HepG2 (cell line): ENCODE measurements around the gene GNA12. TPM values are rescaled to one million over a fixed set of nuclear protein-coding genes. Genes with fewer than 3 reads are reported as not detected.

Experiments used
- ELF4 ChIP-seq: sonication (generic); formaldehyde crosslinking; IDR thresholded peaks from 2 replicates; pipeline ENCODE4 v1.5.0; 2020; ENCODE audit warnings: missing genetic modification reagents, mild to moderate bottlenecking, moderate library complexity, borderline replicate concordance
- MIER2 ChIP-seq: IDR thresholded peaks from 2 replicates; pipeline ENCODE4 v1.6.1; 2016; ENCODE audit warnings: missing biosample characterization, missing genetic modification reagents
- POLR2G ChIP-seq: fragments of 200-400 bp; formaldehyde crosslinking; IDR thresholded peaks from 2 replicates; pipeline ENCODE4 v1.6.1; 2018; ENCODE audit warnings: mild to moderate bottlenecking, low read depth, low read length, moderate library complexity
- SMYD3 ChIP-seq: sonication (generic); formaldehyde crosslinking; IDR thresholded peaks from 2 replicates; pipeline ENCODE4 v1.8.1; 2023; ENCODE audit warnings: mild to moderate bottlenecking, missing genetic modification reagents
- ZBTB21 ChIP-seq: sonication (generic); formaldehyde crosslinking; IDR thresholded peaks from 2 replicates; pipeline ENCODE4 v1.4.0; 2020; ENCODE audit warnings: missing genetic modification reagents
- ZFAT ChIP-seq: sonication (generic); formaldehyde crosslinking; conservative IDR thresholded peaks from 2 replicates; pipeline ENCODE4 v1.8.1; 2023; ENCODE audit warnings: missing genetic modification reagents, inconsistent platforms
- ZFP1 ChIP-seq: IDR thresholded peaks from 2 replicates; pipeline ENCODE4 v1.6.1; 2016
- ZFP36L2 ChIP-seq: sonication (generic); formaldehyde crosslinking; IDR thresholded peaks from 2 replicates; pipeline ENCODE4 v1.4.0; 2020; ENCODE audit warnings: missing genetic modification reagents
- ZFY ChIP-seq: sonication (generic); formaldehyde crosslinking; IDR thresholded peaks from 2 replicates; pipeline ENCODE4 v1.4.0; 2020; ENCODE audit warnings: missing genetic modification reagents
- ZMYM3 ChIP-seq: sonication (generic); formaldehyde crosslinking; IDR thresholded peaks from 2 replicates; pipeline ENCODE4 v1.5.1; 2020; ENCODE audit warnings: mild to moderate bottlenecking, missing genetic modification reagents
- ZNF207 ChIP-seq: fragments of 450-650 bp; IDR thresholded peaks from 2 replicates; pipeline ENCODE4 v1.6.1; 2016; ENCODE audit warnings: antibody characterized with exemption, borderline replicate concordance
- ZNF709 ChIP-seq: sonication (generic); formaldehyde crosslinking; IDR thresholded peaks from 2 replicates; pipeline ENCODE4 v1.5.0; 2020; ENCODE audit warnings: mild to moderate bottlenecking, missing genetic modification reagents
- ZNF777 ChIP-seq: sonication (generic); formaldehyde crosslinking; IDR thresholded peaks from 2 replicates; pipeline ENCODE4 v1.4.0; 2020; ENCODE audit warnings: missing genetic modification reagents
- polyA plus RNA-seq, 8 experiments: library from polyadenylated mRNA; depleted of rRNA in 3 of 8; stranded (reverse) in 7 of 8; unstranded in 1 of 8; fragments of >200 nt; fragmentation: Illumina TruSeq in 4 of 8; extraction: Trizol in 4 of 8; gene quantifications; 2 replicates each; pipeline versions ENCODE4 v1.2.1 to v1.2.3, GENCODE V29; 2011 to 2016; ENCODE audit warnings: low read depth in 4 of 8, missing spikeins in 1 of 8, mixed read lengths in 1 of 8; ENCODE audit not compliant: insufficient read depth in 1 of 8
- total RNA-seq, 5 experiments: library from RNA; depleted of rRNA; stranded (reverse); fragments of >200 nt; fragmentation: Illumina TruSeq; extraction: Trizol; gene quantifications; 2 replicates each; pipeline ENCODE4 v1.2.3, GENCODE V29; 2016; ENCODE audit warnings: low read depth in 1 of 5
- TF ChIP-seq, protein P1 (sequence below): sonication (generic); formaldehyde crosslinking; IDR thresholded peaks from 2 replicates; pipeline ENCODE4 v1.4.0; 2020; ENCODE audit warnings: mild to moderate bottlenecking, missing genetic modification reagents
- TF ChIP-seq, protein P2 (sequence below): sonication (generic); formaldehyde crosslinking; conservative IDR thresholded peaks from 2 replicates; pipeline ENCODE4 v1.4.0; 2020; ENCODE audit warnings: missing genetic modification reagents
- TF ChIP-seq, protein P3 (sequence below): sonication (generic); formaldehyde crosslinking; IDR thresholded peaks from 2 replicates; pipeline ENCODE4 v1.4.0; 2020; ENCODE audit warnings: mild to moderate bottlenecking, missing genetic modification reagents
- TF ChIP-seq, protein P4 (sequence below): IDR thresholded peaks from 2 replicates; pipeline ENCODE4 v1.4.0; 2020; ENCODE audit warnings: mild to moderate bottlenecking, missing genetic modification reagents
- TF ChIP-seq, protein P5 (sequence below): IDR thresholded peaks from 2 replicates; pipeline ENCODE4 v1.6.1; 2016
- TF ChIP-seq, protein P6 (sequence below): sonication (generic); formaldehyde crosslinking; IDR thresholded peaks from 2 replicates; pipeline ENCODE4 v1.4.0; 2020; ENCODE audit warnings: missing genetic modification reagents, low read depth, mild to moderate bottlenecking, borderline replicate concordance

The GNA12 gene
- total and polyA plus RNA-seq, 2 of the 13 experiments (the other 11 are each of a cell fraction or from before 2014, with no cell fraction given), result 16.2 to 50.9 TPM

DNA sequence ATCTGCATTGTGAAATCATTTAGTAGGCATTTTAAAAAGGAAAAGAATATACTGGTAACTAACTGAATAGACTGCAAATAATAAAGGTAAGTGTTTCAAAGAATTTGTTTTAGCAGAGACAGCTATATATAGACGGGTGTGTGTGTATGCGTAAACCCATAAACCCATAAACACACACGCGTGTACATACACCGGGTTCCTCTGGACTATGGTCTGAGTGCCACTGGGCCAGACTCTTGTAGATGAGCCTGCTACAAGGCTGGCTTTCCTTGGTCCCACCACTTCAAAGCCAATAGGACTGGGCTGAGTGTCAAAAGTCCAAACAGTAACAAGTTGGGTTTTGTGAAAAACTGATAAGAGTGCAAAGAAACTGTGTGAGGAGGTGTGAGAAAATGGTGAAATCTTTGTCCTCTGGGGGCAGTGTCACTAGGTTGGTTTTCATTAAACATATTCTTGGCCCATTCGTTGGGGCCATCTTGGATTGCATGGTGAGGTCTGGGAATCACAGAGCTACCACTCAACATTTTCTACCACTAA is 39.8 kb downstream of the GNA12 start (continued):
- TF ChIP-seq ZFAT (CRISPR knock-in tag) (no peak), SMYD3 (CRISPR knock-in tag) (0 out of 2 replicates have a peak, but pooled peaks have one; percentile 41), POLR2G (peak; percentile 45), ELF4 (CRISPR knock-in tag) (0 out of 2 replicates have a peak, but pooled peaks have one; percentile 17), ZNF207 (no peak), ZFP36L2 (CRISPR knock-in tag) (no peak), ZMYM3 (CRISPR knock-in tag) (peak; percentile 60; the same call in 1 of the 2 replicates), ZFY (CRISPR knock-in tag) (peak; percentile 34; the same call in 1 of the 2 replicates), ZBTB21 (CRISPR knock-in tag) (no peak), ZFP1 (CRISPR knock-in tag) (no peak), MIER2 (CRISPR knock-in tag) (peak; percentile 65; the same call in 1 of the 2 replicates), ZNF709 (0 out of 2 replicates have a peak, but pooled peaks have one; percentile 33), ZNF777 (no peak)
- TF ChIP-seq, protein P1, sequence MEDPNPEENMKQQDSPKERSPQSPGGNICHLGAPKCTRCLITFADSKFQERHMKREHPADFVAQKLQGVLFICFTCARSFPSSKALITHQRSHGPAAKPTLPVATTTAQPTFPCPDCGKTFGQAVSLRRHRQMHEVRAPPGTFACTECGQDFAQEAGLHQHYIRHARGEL (CRISPR knock-in tag), result no peak
- TF ChIP-seq, protein P2, sequence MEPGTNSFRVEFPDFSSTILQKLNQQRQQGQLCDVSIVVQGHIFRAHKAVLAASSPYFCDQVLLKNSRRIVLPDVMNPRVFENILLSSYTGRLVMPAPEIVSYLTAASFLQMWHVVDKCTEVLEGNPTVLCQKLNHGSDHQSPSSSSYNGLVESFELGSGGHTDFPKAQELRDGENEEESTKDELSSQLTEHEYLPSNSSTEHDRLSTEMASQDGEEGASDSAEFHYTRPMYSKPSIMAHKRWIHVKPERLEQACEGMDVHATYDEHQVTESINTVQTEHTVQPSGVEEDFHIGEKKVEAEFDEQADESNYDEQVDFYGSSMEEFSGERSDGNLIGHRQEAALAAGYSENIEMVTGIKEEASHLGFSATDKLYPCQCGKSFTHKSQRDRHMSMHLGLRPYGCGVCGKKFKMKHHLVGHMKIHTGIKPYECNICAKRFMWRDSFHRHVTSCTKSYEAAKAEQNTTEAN (CRISPR knock-in tag), result peak; percentile 99
- TF ChIP-seq, protein P3, sequence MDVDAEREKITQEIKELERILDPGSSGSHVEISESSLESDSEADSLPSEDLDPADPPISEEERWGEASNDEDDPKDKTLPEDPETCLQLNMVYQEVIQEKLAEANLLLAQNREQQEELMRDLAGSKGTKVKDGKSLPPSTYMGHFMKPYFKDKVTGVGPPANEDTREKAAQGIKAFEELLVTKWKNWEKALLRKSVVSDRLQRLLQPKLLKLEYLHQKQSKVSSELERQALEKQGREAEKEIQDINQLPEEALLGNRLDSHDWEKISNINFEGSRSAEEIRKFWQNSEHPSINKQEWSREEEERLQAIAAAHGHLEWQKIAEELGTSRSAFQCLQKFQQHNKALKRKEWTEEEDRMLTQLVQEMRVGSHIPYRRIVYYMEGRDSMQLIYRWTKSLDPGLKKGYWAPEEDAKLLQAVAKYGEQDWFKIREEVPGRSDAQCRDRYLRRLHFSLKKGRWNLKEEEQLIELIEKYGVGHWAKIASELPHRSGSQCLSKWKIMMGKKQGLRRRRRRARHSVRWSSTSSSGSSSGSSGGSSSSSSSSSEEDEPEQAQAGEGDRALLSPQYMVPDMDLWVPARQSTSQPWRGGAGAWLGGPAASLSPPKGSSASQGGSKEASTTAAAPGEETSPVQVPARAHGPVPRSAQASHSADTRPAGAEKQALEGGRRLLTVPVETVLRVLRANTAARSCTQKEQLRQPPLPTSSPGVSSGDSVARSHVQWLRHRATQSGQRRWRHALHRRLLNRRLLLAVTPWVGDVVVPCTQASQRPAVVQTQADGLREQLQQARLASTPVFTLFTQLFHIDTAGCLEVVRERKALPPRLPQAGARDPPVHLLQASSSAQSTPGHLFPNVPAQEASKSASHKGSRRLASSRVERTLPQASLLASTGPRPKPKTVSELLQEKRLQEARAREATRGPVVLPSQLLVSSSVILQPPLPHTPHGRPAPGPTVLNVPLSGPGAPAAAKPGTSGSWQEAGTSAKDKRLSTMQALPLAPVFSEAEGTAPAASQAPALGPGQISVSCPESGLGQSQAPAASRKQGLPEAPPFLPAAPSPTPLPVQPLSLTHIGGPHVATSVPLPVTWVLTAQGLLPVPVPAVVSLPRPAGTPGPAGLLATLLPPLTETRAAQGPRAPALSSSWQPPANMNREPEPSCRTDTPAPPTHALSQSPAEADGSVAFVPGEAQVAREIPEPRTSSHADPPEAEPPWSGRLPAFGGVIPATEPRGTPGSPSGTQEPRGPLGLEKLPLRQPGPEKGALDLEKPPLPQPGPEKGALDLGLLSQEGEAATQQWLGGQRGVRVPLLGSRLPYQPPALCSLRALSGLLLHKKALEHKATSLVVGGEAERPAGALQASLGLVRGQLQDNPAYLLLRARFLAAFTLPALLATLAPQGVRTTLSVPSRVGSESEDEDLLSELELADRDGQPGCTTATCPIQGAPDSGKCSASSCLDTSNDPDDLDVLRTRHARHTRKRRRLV (CRISPR knock-in tag), result no peak
- TF ChIP-seq, protein P4, sequence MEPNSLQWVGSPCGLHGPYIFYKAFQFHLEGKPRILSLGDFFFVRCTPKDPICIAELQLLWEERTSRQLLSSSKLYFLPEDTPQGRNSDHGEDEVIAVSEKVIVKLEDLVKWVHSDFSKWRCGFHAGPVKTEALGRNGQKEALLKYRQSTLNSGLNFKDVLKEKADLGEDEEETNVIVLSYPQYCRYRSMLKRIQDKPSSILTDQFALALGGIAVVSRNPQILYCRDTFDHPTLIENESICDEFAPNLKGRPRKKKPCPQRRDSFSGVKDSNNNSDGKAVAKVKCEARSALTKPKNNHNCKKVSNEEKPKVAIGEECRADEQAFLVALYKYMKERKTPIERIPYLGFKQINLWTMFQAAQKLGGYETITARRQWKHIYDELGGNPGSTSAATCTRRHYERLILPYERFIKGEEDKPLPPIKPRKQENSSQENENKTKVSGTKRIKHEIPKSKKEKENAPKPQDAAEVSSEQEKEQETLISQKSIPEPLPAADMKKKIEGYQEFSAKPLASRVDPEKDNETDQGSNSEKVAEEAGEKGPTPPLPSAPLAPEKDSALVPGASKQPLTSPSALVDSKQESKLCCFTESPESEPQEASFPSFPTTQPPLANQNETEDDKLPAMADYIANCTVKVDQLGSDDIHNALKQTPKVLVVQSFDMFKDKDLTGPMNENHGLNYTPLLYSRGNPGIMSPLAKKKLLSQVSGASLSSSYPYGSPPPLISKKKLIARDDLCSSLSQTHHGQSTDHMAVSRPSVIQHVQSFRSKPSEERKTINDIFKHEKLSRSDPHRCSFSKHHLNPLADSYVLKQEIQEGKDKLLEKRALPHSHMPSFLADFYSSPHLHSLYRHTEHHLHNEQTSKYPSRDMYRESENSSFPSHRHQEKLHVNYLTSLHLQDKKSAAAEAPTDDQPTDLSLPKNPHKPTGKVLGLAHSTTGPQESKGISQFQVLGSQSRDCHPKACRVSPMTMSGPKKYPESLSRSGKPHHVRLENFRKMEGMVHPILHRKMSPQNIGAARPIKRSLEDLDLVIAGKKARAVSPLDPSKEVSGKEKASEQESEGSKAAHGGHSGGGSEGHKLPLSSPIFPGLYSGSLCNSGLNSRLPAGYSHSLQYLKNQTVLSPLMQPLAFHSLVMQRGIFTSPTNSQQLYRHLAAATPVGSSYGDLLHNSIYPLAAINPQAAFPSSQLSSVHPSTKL (CRISPR knock-in tag), result peak; percentile 77
- TF ChIP-seq, protein P5, sequence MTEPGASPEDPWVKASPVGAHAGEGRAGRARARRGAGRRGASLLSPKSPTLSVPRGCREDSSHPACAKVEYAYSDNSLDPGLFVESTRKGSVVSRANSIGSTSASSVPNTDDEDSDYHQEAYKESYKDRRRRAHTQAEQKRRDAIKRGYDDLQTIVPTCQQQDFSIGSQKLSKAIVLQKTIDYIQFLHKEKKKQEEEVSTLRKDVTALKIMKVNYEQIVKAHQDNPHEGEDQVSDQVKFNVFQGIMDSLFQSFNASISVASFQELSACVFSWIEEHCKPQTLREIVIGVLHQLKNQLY (CRISPR knock-in tag), result peak; percentile 58; the same call in 1 of the 2 replicates
- TF ChIP-seq, protein P6, sequence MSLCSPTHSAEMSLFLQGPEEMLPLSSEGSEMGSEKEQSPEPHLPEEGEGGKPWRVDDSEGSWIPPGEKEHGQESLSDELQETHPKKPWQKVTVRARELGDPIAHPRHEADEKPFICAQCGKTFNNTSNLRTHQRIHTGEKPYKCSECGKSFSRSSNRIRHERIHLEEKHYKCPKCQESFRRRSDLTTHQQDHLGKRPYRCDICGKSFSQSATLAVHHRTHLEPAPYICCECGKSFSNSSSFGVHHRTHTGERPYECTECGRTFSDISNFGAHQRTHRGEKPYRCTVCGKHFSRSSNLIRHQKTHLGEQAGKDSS (CRISPR knock-in tag), result no peak
